Measurements from ENCODE around the gene HDAC8.

HDAC8 gene

DNA sequence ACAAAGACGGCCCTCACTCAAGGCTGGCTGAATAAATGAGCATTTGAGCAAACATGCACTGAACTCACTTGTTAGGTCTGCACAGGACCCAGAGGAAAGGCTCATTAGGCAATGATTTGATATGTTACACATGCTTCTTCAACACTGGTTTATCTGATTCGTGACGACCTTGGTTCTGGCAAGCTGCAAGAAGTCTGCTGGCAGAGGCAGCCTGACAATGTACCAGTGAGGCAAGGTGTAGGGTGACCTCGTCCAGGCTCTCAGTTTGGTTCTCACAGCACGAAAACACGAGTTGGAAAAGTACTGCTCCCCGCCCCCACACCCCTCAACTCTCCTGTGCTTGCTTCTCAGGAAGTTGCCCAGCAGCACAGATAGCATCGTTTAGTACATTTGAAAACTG lies 203.8 kb downstream of the HDAC8 start:
- Histone ChIP-seq H2AFZ (ENCODE audit: low read depth) (no peak overlapping the region), H3K79me2 (ENCODE audit: insufficient read depth, low read depth) (no peaks in the 10 kb centered on the region), H3K4me2 (no peak overlapping the region), H3K27me3 (ENCODE audit: insufficient read depth, low read depth) (no peaks in the 10 kb centered on the region), H3K4me3 (IDR thresholded peaks at IDR 0.05; ENCODE audit: insufficient read depth, low read depth, low read length) (no peak overlapping the region), H3K36me3 (ENCODE audit: insufficient read depth) (no peaks in the 10 kb centered on the region), H3K27ac (no peak overlapping the region), H3K9ac (no peak overlapping the region), H4K20me1 (ENCODE audit: insufficient read depth) (no peaks in the 10 kb centered on the region), H3K4me1 (ENCODE audit: low read depth, poor library complexity, severe bottlenecking) (no peaks in the 10 kb centered on the region)
- no peak for TF ChIP-seq CTCF (conservative IDR thresholded peaks at IDR 0.05; ENCODE audit: low read depth, low read length)

DNA sequence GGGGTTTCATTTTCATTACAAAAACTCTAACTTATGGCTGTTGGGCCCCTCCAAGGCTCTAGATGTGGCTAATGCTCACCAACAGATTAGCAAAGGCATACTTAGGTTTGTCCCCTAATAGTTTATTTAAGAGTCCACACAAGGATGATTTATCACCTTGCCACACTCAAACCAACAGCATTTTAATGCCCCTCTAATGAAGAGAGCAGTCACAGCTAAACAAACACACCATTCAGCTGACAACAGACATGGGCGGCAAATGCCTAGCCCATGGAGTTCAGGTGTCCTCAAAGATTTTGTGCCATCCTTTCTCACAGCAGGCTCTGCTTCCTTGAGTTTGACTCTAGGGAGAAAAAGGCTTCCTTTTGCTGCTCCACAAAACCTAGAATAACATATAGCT lies 205.1 kb downstream of the HDAC8 start:
- Histone ChIP-seq H3K36me3 (ENCODE audit: insufficient read depth) (no peaks in the 10 kb centered on the region), H3K9ac (no peak overlapping the region), H3K4me3 (IDR thresholded peaks at IDR 0.05; ENCODE audit: insufficient read depth, low read depth, low read length) (no peak overlapping the region), H3K4me1 (ENCODE audit: low read depth, poor library complexity, severe bottlenecking) (no peaks in the 10 kb centered on the region), H3K79me2 (ENCODE audit: insufficient read depth, low read depth) (no peaks in the 10 kb centered on the region), H3K27me3 (ENCODE audit: insufficient read depth, low read depth) (no peaks in the 10 kb centered on the region), H2AFZ (ENCODE audit: low read depth) (no peak overlapping the region), H4K20me1 (ENCODE audit: insufficient read depth) (no peaks in the 10 kb centered on the region), H3K27ac (no peak overlapping the region), H3K4me2 (no peak overlapping the region)
- no peak for TF ChIP-seq CTCF (conservative IDR thresholded peaks at IDR 0.05; ENCODE audit: low read depth, low read length)

GRCh38 chrX:72366701-72367454 lies 205.8 kb downstream of the HDAC8 start:
- H3K36me3 ChIP-seq (ENCODE audit: insufficient read depth), result no peaks in the 10 kb centered on the region
- no peaks in the 10 kb centered on the region for H3K4me1 ChIP-seq (ENCODE audit: low read depth, poor library complexity, severe bottlenecking)
- H3K4me2 ChIP-seq, result no peak overlapping the region
- no peak overlapping the region for H2AFZ ChIP-seq (ENCODE audit: low read depth)
- H3K79me2 ChIP-seq (ENCODE audit: insufficient read depth, low read depth), result no peaks in the 10 kb centered on the region
- no peaks in the 10 kb centered on the region for H3K27me3 ChIP-seq (ENCODE audit: insufficient read depth, low read depth)
- no peak overlapping the region for H3K9ac ChIP-seq
- no peak for TF ChIP-seq CTCF (conservative IDR thresholded peaks at IDR 0.05; ENCODE audit: low read depth, low read length)
- H3K4me3 ChIP-seq (IDR thresholded peaks at IDR 0.05; ENCODE audit: insufficient read depth, low read depth, low read length), result no peak overlapping the region
- H4K20me1 ChIP-seq (ENCODE audit: insufficient read depth), result no peaks in the 10 kb centered on the region
- no peak overlapping the region for H3K27ac ChIP-seq

DNA sequence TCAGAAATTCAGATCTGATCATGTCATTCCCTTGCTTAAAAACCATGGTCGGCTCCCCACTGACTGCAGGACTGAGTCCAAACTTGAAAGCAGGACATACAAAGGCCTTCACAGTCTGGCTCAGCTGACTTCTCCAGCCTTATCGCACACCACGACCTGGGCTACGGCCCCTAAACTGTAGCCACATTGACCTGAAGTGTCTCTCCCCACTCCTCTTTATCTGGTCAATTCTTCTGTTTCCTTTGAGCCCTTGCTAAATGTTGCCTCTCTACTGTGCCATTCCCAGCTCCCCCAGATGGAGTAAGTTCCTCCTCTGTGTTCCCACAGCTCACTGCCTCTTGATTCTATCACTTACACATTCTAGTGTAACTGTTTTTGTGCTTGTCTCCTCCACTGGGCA lies 206.5 kb downstream of the HDAC8 start:
- H3K79me2 ChIP-seq (ENCODE audit: insufficient read depth, low read depth), result no peaks in the 10 kb centered on the region
- no peaks in the 10 kb centered on the region for H3K27me3 ChIP-seq (ENCODE audit: insufficient read depth, low read depth)
- H3K9ac ChIP-seq, result no peak overlapping the region
- H2AFZ ChIP-seq (ENCODE audit: low read depth), result no peak overlapping the region
- TF ChIP-seq CTCF (conservative IDR thresholded peaks at IDR 0.05; ENCODE audit: low read depth, low read length), result no peak
- H3K27ac ChIP-seq, result no peak overlapping the region
- H4K20me1 ChIP-seq (ENCODE audit: insufficient read depth), result no peaks in the 10 kb centered on the region
- no peaks in the 10 kb centered on the region for H3K4me1 ChIP-seq (ENCODE audit: low read depth, poor library complexity, severe bottlenecking)
- no peak overlapping the region for H3K4me3 ChIP-seq (IDR thresholded peaks at IDR 0.05; ENCODE audit: insufficient read depth, low read depth, low read length)
- H3K4me2 ChIP-seq, result no peak overlapping the region
- no peaks in the 10 kb centered on the region for H3K36me3 ChIP-seq (ENCODE audit: insufficient read depth)

Measured in KMS-11 (cell line).